ENCODE data around the gene INPP5A. TPM values are rescaled to one million over a fixed set of nuclear protein-coding genes. Genes with fewer than 3 reads are reported as not detected.
A peak's percentile ranks its signal among the peaks of the same experiment; 100 is the strongest.
"Not testable (repeated sequence)": the region's sequence is repeated elsewhere in the genome, so short reads cannot be mapped to it uniquely, and the experiment has no call there.

INPP5A gene
- polyA plus RNA-seq (2013): 9.2 TPM

GRCh38 chr10:132537684-132538001 is at the start of gene INPP5A:
INPP5A (plus strand) TSS chr10:132537787; CDS start chr10:132538097, 310 bp downstream.
- H3K36me3 ChIP-seq (ENCODE audit: control insufficient read depth in 4 of 4, insufficient read depth in 4 of 4, low read length in 3 of 4): no peaks in the 10 kb centered on the region
- WGBS (ENCODE audit: insufficient coverage): 1% methylated on average over 39 of the region's 50 CpGs
- no peaks in the 10 kb centered on the region for H3K27me3 ChIP-seq (replicated peaks in 2 of 5; ENCODE audit: control insufficient read depth in 4 of 5, insufficient read depth in 5 of 5, low read length in 4 of 5)
- CTCF ChIA-PET: interaction anchor here (6.8 kb wide), 1 partner anchor 12 kb away, joined by 38 read pairs; no protein-coding TSS in a partner anchor
- peak within 1 kb of the TSS; percentile 54 to 85 (median 73) for H3K4me3 ChIP-seq (ENCODE audit: control insufficient read depth in 1 of 7, extremely low read depth in 1 of 7, insufficient read depth in 4 of 7, low read depth in 2 of 7, low read length in 6 of 7)
- H3K9me3 ChIP-seq (ENCODE audit: control extremely low read depth in 1 of 5, control insufficient read depth in 4 of 5, insufficient read depth in 2 of 5, low read depth in 1 of 5, low read length in 4 of 5): no peaks in the 10 kb centered on the region
- H3K4me1 ChIP-seq (ENCODE audit: control extremely low read depth in 1 of 4, control insufficient read depth in 4 of 4, insufficient read depth in 4 of 4, low read length in 3 of 4): peaks cover 13 to 60% (median 57%) of the 10 kb centered on the region in 4 experiments
- POLR2A ChIA-PET: interaction anchor here (0.7 kb wide), 1 partner anchor 10 kb away, joined by 3 read pairs; no protein-coding TSS in a partner anchor
- peak within 1 kb of the TSS in 1 of 2 experiments; percentile 58 for H3K27ac ChIP-seq (ENCODE audit: insufficient read depth in 1 of 2, low read depth in 1 of 2, low read length in 2 of 2, poor library complexity in 1 of 2, severe bottlenecking in 2 of 2)
- DNase-seq: no peak

- Histone ChIP-seq H3K27me3 (replicated peaks in 2 of 5; ENCODE audit: control insufficient read depth in 4 of 5, insufficient read depth in 5 of 5, low read length in 4 of 5) (peaks cover 0 to 3% (median 0%) of the 10 kb centered on the region in 5 experiments), H3K36me3 (ENCODE audit: control insufficient read depth in 4 of 4, insufficient read depth in 4 of 4, low read length in 3 of 4) (no peaks in the 10 kb centered on the region), H3K4me3 (ENCODE audit: control insufficient read depth in 1 of 7, extremely low read depth in 1 of 7, insufficient read depth in 4 of 7, low read depth in 2 of 7, low read length in 6 of 7) (no peak overlapping the region), H3K27ac (ENCODE audit: insufficient read depth in 1 of 2, low read depth in 1 of 2, low read length in 2 of 2, poor library complexity in 1 of 2, severe bottlenecking in 2 of 2) (no peak overlapping the region), H3K9me3 (ENCODE audit: control extremely low read depth in 1 of 5, control insufficient read depth in 4 of 5, insufficient read depth in 2 of 5, low read depth in 1 of 5, low read length in 4 of 5) (peaks cover 0 to 2% (median 0%) of the 10 kb centered on the region in 5 experiments), H3K4me1 (ENCODE audit: control extremely low read depth in 1 of 4, control insufficient read depth in 4 of 4, insufficient read depth in 4 of 4, low read length in 3 of 4) (no peaks in the 10 kb centered on the region)
- DNase-seq: no peak
- ChIA-PET POLR2A (no interaction called here), CTCF (interaction anchor here (1.5 kb wide), 2 partner anchors 23 to 29 kb away, joined by 3 to 4 read pairs; no protein-coding TSS in a partner anchor)
- WGBS (ENCODE audit: insufficient coverage): 95% methylated on average over 16 of the region's 16 CpGs
Observed at GRCh38 chr10:132488231-132488821, 49.3 kb upstream of the INPP5A start.

- WGBS (ENCODE audit: insufficient coverage): 90% methylated on average over 16 of the region's 21 CpGs
- Histone ChIP-seq H3K27me3 (replicated peaks in 2 of 5; ENCODE audit: control insufficient read depth in 4 of 5, insufficient read depth in 5 of 5, low read length in 4 of 5) (peaks cover 0 to 3% (median 0%) of the 10 kb centered on the region in 5 experiments), H3K9me3 (ENCODE audit: control extremely low read depth in 1 of 5, control insufficient read depth in 4 of 5, insufficient read depth in 2 of 5, low read depth in 1 of 5, low read length in 4 of 5) (peaks cover 0 to 2% (median 0%) of the 10 kb centered on the region in 5 experiments), H3K36me3 (ENCODE audit: control insufficient read depth in 4 of 4, insufficient read depth in 4 of 4, low read length in 3 of 4) (no peaks in the 10 kb centered on the region), H3K27ac (ENCODE audit: insufficient read depth in 1 of 2, low read depth in 1 of 2, low read length in 2 of 2, poor library complexity in 1 of 2, severe bottlenecking in 2 of 2) (no peak overlapping the region), H3K4me1 (ENCODE audit: control extremely low read depth in 1 of 4, control insufficient read depth in 4 of 4, insufficient read depth in 4 of 4, low read length in 3 of 4) (no peaks in the 10 kb centered on the region), H3K4me3 (ENCODE audit: control insufficient read depth in 1 of 7, extremely low read depth in 1 of 7, insufficient read depth in 4 of 7, low read depth in 2 of 7, low read length in 6 of 7) (no peak overlapping the region)
- ChIA-PET POLR2A (no interaction called here), CTCF (no interaction called here)
- DNase-seq: no peak
Observed at GRCh38 chr10:132489053-132489703, 48.4 kb upstream of the INPP5A start.

- WGBS (ENCODE audit: insufficient coverage): 85% methylated on average over 29 of the region's 31 CpGs
Observed at GRCh38 chr10:132489704-132490534, 47.7 kb upstream of the INPP5A start.

GRCh38 chr10:132491534-132491933 is 46.1 kb upstream of the INPP5A start:
- POLR2A ChIA-PET: interaction anchor here (0.6 kb wide), 1 partner anchor 23 kb away, joined by 3 read pairs; no protein-coding TSS in a partner anchor

More at GRCh38 chr10:132489704-132490534, 47.7 kb upstream of the INPP5A start:
- no peaks in the 10 kb centered on the region for H3K36me3 ChIP-seq (ENCODE audit: control insufficient read depth in 4 of 4, insufficient read depth in 4 of 4, low read length in 3 of 4)
- ChIA-PET POLR2A (no interaction called here), CTCF (no interaction called here)
- no peak for DNase-seq
- H3K4me3 ChIP-seq (ENCODE audit: control insufficient read depth in 1 of 7, extremely low read depth in 1 of 7, insufficient read depth in 4 of 7, low read depth in 2 of 7, low read length in 6 of 7): no peak overlapping the region
- H3K4me1 ChIP-seq (ENCODE audit: control extremely low read depth in 1 of 4, control insufficient read depth in 4 of 4, insufficient read depth in 4 of 4, low read length in 3 of 4): no peaks in the 10 kb centered on the region
- peaks cover 0 to 2% (median 0%) of the 10 kb centered on the region in 5 experiments for H3K9me3 ChIP-seq (ENCODE audit: control extremely low read depth in 1 of 5, control insufficient read depth in 4 of 5, insufficient read depth in 2 of 5, low read depth in 1 of 5, low read length in 4 of 5)
- peaks cover 0 to 1% (median 0%) of the 10 kb centered on the region in 5 experiments for H3K27me3 ChIP-seq (replicated peaks in 2 of 5; ENCODE audit: control insufficient read depth in 4 of 5, insufficient read depth in 5 of 5, low read length in 4 of 5)
- H3K27ac ChIP-seq (ENCODE audit: insufficient read depth in 1 of 2, low read depth in 1 of 2, low read length in 2 of 2, poor library complexity in 1 of 2, severe bottlenecking in 2 of 2): no peak overlapping the region

GRCh38 chr10:132492323-132493025 is 45.1 kb upstream of the INPP5A start:
- 98% methylated on average over 21 of the region's 21 CpGs for WGBS (ENCODE audit: insufficient coverage)
- no peak for DNase-seq

More at GRCh38 chr10:132491534-132491933, 46.1 kb upstream of the INPP5A start:
- not testable (repeated sequence) for DNase-seq; H3K27me3 ChIP-seq (replicated peaks in 2 of 5; ENCODE audit: control insufficient read depth in 4 of 5, insufficient read depth in 5 of 5, low read length in 4 of 5); H3K36me3 ChIP-seq (ENCODE audit: control insufficient read depth in 4 of 4, insufficient read depth in 4 of 4, low read length in 3 of 4); H3K9me3 ChIP-seq (ENCODE audit: control extremely low read depth in 1 of 5, control insufficient read depth in 4 of 5, insufficient read depth in 2 of 5, low read depth in 1 of 5, low read length in 4 of 5); H3K4me1 ChIP-seq (ENCODE audit: control extremely low read depth in 1 of 4, control insufficient read depth in 4 of 4, insufficient read depth in 4 of 4, low read length in 3 of 4); H3K27ac ChIP-seq (ENCODE audit: insufficient read depth in 1 of 2, low read depth in 1 of 2, low read length in 2 of 2, poor library complexity in 1 of 2, severe bottlenecking in 2 of 2); H3K4me3 ChIP-seq (ENCODE audit: control insufficient read depth in 1 of 7, extremely low read depth in 1 of 7, insufficient read depth in 4 of 7, low read depth in 2 of 7, low read length in 6 of 7)
- CTCF ChIA-PET: interaction anchor here (1.2 kb wide), 1 partner anchor 11 kb away, joined by 3 read pairs; no protein-coding TSS in a partner anchor
- WGBS (ENCODE audit: insufficient coverage): 100% methylated on average over 3 of the region's 8 CpGs

More at GRCh38 chr10:132492323-132493025, 45.1 kb upstream of the INPP5A start:
- POLR2A ChIA-PET: no interaction called here
- Histone ChIP-seq H3K9me3 (ENCODE audit: control extremely low read depth in 1 of 5, control insufficient read depth in 4 of 5, insufficient read depth in 2 of 5, low read depth in 1 of 5, low read length in 4 of 5) (peaks cover 0 to 2% (median 0%) of the 10 kb centered on the region in 5 experiments), H3K4me3 (ENCODE audit: control insufficient read depth in 1 of 7, extremely low read depth in 1 of 7, insufficient read depth in 4 of 7, low read depth in 2 of 7, low read length in 6 of 7) (no peak overlapping the region), H3K36me3 (ENCODE audit: control insufficient read depth in 4 of 4, insufficient read depth in 4 of 4, low read length in 3 of 4) (no peaks in the 10 kb centered on the region), H3K27me3 (replicated peaks in 2 of 5; ENCODE audit: control insufficient read depth in 4 of 5, insufficient read depth in 5 of 5, low read length in 4 of 5) (no peaks in the 10 kb centered on the region), H3K27ac (ENCODE audit: insufficient read depth in 1 of 2, low read depth in 1 of 2, low read length in 2 of 2, poor library complexity in 1 of 2, severe bottlenecking in 2 of 2) (no peak overlapping the region), H3K4me1 (ENCODE audit: control extremely low read depth in 1 of 4, control insufficient read depth in 4 of 4, insufficient read depth in 4 of 4, low read length in 3 of 4) (peaks cover 0 to 6% (median 3%) of the 10 kb centered on the region in 4 experiments)
- CTCF ChIA-PET: interaction anchor here (1.2 kb wide), 1 partner anchor 12 kb away, joined by 3 read pairs; no protein-coding TSS in a partner anchor

Measured in common myeloid progenitor, CD34-positive (primary cell).